Cardiac muscle cell (in vitro differentiated cells and primary cell): ENCODE measurements around the gene NDRG2. TPM values are rescaled to one million over a fixed set of nuclear protein-coding genes. Genes with fewer than 3 reads are reported as not detected.

Experiments
- DNase-seq, 2 donors: peaks; one replicate each; pipeline versions ENCODE4 v3.0.0 to v3.0.0-alpha.2; 2010 to 2017; ENCODE audit warnings: low read depth in 1 of 2, low spot score in 1 of 2
- H3K27ac ChIP-seq: fragments of 200-600 bp; sonication (generic); 2 replicates; pipeline ENCODE4 v1.5.1; 2016
- H3K27me3 ChIP-seq: fragments of 200-600 bp; sonication (generic); 2 replicates; pipeline ENCODE4 v1.6.0; 2016; ENCODE audit warnings: control low read depth
- H3K36me3 ChIP-seq: fragments of 200-600 bp; sonication (generic); 2 replicates; pipeline ENCODE4 v1.5.1; 2016; ENCODE audit warnings: control low read depth
- H3K4me1 ChIP-seq: fragments of 200-600 bp; sonication (generic); 2 replicates; pipeline ENCODE4 v1.8.1; 2017; ENCODE audit warnings: low read depth, mild to moderate bottlenecking, mixed run types
- H3K4me3 ChIP-seq: fragments of 200-600 bp; sonication (generic); 2 replicates; pipeline ENCODE4 v1.5.1; 2016; ENCODE audit warnings: mild to moderate bottlenecking
- H3K9me3 ChIP-seq: fragments of 200-600 bp; sonication (generic); 2 replicates; pipeline ENCODE4 v1.5.1; 2017; ENCODE audit warnings: low read depth, mild to moderate bottlenecking, control low read depth
- polyA plus RNA-seq: library from polyadenylated mRNA; unstranded; fragments of >200 nt; fragmentation: Nextera tagmentation; extraction: Ambion mirVana; gene quantifications from 2 replicates; pipeline ENCODE4 v1.2.1, GENCODE V29; 2016
- total RNA-seq: library from RNA; depleted of rRNA; stranded (reverse); fragments of >200 nt; gene quantifications from 2 replicates; pipeline ENCODE4 v1.2.3, GENCODE V29; 2016
- TF ChIP-seq, protein P1 (sequence below): IDR thresholded peaks from 2 replicates; pipeline ENCODE4 v1.5.1; 2012; ENCODE audit warnings: low read depth, mild to moderate bottlenecking, low read length

Gene NDRG2
- total and polyA plus RNA-seq, 2 experiments from 2014 or later: 218 to 423 TPM

DNA sequence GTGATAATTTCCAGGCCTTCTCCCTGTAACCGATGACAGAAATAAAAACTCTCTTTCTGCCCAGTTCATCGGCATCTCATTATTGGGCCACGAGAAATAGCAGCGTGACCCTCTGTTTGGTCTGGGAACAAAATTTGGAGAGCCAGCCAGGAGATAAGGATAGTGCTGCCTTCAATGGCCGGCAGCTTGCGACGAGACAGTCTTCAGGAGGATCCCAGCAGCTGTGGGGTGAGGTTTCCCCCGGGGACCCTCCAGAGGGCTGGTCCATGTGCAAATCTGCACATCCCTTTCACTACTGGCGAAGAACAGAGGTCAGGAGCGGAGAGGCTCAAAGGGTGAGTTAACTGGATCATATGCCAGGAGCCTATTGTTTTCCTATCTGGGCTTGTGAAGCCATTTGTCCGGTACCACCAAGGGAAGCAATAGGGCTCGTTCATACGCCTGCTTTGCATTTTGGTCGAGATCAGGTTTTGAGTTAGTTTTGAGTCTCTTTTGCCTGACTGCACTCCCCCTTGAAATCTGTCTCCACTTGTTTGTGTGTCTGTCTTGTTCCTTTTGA, 21.0 kb downstream of the NDRG2 start:
- Histone ChIP-seq H3K4me3 (no peak overlapping the region), H3K27me3 (no peaks in the 10 kb centered on the region), H3K27ac (no peak overlapping the region), H3K9me3 (no peaks in the 10 kb centered on the region), H3K36me3 (no peaks in the 10 kb centered on the region), H3K4me1 (peaks cover 10% of the 10 kb centered on the region)
- no peak for DNase-seq
- TF ChIP-seq, protein P1, sequence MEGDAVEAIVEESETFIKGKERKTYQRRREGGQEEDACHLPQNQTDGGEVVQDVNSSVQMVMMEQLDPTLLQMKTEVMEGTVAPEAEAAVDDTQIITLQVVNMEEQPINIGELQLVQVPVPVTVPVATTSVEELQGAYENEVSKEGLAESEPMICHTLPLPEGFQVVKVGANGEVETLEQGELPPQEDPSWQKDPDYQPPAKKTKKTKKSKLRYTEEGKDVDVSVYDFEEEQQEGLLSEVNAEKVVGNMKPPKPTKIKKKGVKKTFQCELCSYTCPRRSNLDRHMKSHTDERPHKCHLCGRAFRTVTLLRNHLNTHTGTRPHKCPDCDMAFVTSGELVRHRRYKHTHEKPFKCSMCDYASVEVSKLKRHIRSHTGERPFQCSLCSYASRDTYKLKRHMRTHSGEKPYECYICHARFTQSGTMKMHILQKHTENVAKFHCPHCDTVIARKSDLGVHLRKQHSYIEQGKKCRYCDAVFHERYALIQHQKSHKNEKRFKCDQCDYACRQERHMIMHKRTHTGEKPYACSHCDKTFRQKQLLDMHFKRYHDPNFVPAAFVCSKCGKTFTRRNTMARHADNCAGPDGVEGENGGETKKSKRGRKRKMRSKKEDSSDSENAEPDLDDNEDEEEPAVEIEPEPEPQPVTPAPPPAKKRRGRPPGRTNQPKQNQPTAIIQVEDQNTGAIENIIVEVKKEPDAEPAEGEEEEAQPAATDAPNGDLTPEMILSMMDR: no peak

- Histone ChIP-seq H3K27me3 (no peaks in the 10 kb centered on the region), H3K9me3 (no peaks in the 10 kb centered on the region), H3K4me3 (no peak overlapping the region), H3K27ac (no peak overlapping the region), H3K36me3 (peaks cover 7% of the 10 kb centered on the region), H3K4me1 (peaks cover 10% of the 10 kb centered on the region)
- TF ChIP-seq, protein P1: no peak
- DNase-seq: peak in 1 of 2 donors; percentile 35
Measured at GRCh38 chr14:21001218-21001617, 23.6 kb downstream of the NDRG2 start.

GRCh38 chr14:20999591-20999990, 25.3 kb downstream of the NDRG2 start:
- TF ChIP-seq, protein P1: no peak
- DNase-seq: no peak
- Histone ChIP-seq H3K4me1 (peaks cover 10% of the 10 kb centered on the region), H3K36me3 (peaks cover 23% of the 10 kb centered on the region), H3K4me3 (no peak overlapping the region), H3K27me3 (no peaks in the 10 kb centered on the region), H3K27ac (no peak overlapping the region), H3K9me3 (no peaks in the 10 kb centered on the region)

- no peaks in the 10 kb centered on the region for H3K9me3 ChIP-seq
- peaks cover 10% of the 10 kb centered on the region for H3K4me1 ChIP-seq
- TF ChIP-seq, protein P1: no peak
- no peak within 1 kb of the TSS for H3K4me3 ChIP-seq
- H3K36me3 ChIP-seq: peaks cover 30% of the 10 kb centered on the region
- no peaks in the 10 kb centered on the region for H3K27me3 ChIP-seq
- H3K27ac ChIP-seq: peak within 1 kb of the TSS; percentile 34
- DNase-seq: peak in 1 of 2 donors; percentile 81
Measured at GRCh38 chr14:20998674-20999366, 26.0 kb downstream of the NDRG2 start, which contains the start of gene SLC39A2. Gene SLC39A2 (plus strand): TSS chr14:20999293. CDS start chr14:20999447, 154 bp downstream.

GRCh38 chr14:20998139-20998538, 26.7 kb downstream of the NDRG2 start:
- Histone ChIP-seq H3K36me3 (peaks cover 33% of the 10 kb centered on the region), H3K4me3 (no peak overlapping the region), H3K27me3 (no peaks in the 10 kb centered on the region), H3K9me3 (no peaks in the 10 kb centered on the region), H3K27ac (no peak overlapping the region), H3K4me1 (peaks cover 10% of the 10 kb centered on the region)
- TF ChIP-seq, protein P1: no peak
- no peak for DNase-seq
